Stomach (tissue), 9 donors: ENCODE results near the gene KCNQ1. TPM values are rescaled to one million over a fixed set of nuclear protein-coding genes. Genes with fewer than 3 reads are reported as not detected.
A peak's percentile ranks its signal among the peaks of the same experiment; 100 is the strongest.

Source experiments
- DNase-seq, 2 donors: peaks; one replicate each; pipeline versions ENCODE4 v3.0.0 to v3.0.0-alpha.2; 2013 to 2019
- H3K27ac ChIP-seq, 5 donors: fragments of 200-600 bp in 4 of 5; sonication (generic) in 4 of 5; one replicate each; pipeline ENCODE4 v1.5.1; 2013 to 2019; ENCODE audit warnings: mild to moderate bottlenecking in 1 of 5, moderate library complexity in 1 of 5
- H3K27me3 ChIP-seq, 3 donors: fragments of 200-600 bp; sonication (generic); one replicate each; pipeline ENCODE4 v1.5.1; 2017 to 2019; ENCODE audit warnings: mixed run types in 1 of 3
- H3K36me3 ChIP-seq, 4 donors: fragments of 200-600 bp; sonication (generic); 1 replicate in 3 of 4; 2 replicates in 1 of 4; pipeline ENCODE4 v1.5.1; 2016 to 2019
- H3K4me1 ChIP-seq, 4 donors: fragments of 200-600 bp; sonication (generic); one replicate each; pipeline ENCODE4 v1.5.1; 2016 to 2019
- H3K4me3 ChIP-seq, 4 donors: fragments of 200-600 bp; sonication (generic) in 3 of 4; one replicate each; pipeline ENCODE4 v1.5.1; 2016 to 2019; ENCODE audit warnings: mild to moderate bottlenecking in 1 of 4
- H3K9me3 ChIP-seq, 4 donors: fragments of 200-600 bp; sonication (generic); one replicate each; pipeline ENCODE4 v1.5.1; 2016 to 2019
- EP300 ChIP-seq: sonication (generic); formaldehyde crosslinking; IDR thresholded peaks from one replicate; pipeline ENCODE4 v1.6.1; 2017; ENCODE audit warnings: antibody characterized with exemption
- POLR2A ChIP-seq, 4 donors: fragments of 450-650 bp; IDR thresholded peaks; one replicate each; pipeline ENCODE4 v1.6.1; 2016; ENCODE audit warnings: antibody characterized with exemption in 4 of 4, control low read depth in 2 of 4, mild to moderate bottlenecking in 1 of 4, moderate library complexity in 1 of 4
- POLR2AphosphoS5 ChIP-seq, 3 donors: sonication (generic); formaldehyde crosslinking; IDR thresholded peaks; one replicate each; pipeline ENCODE4 v1.6.1; 2016; ENCODE audit warnings: antibody characterized with exemption in 3 of 3
- WGBS, 5 donors: extraction: QIAGEN DNeasy Blood & Tissue Kit in 3 of 5; methylation state at CpG; one replicate each; pipeline versions ENCODE4 v1.1.5 to v1.1.7; 2013 to 2018; 5-methylcytosine and 5-hydroxymethylcytosine counted together
- intact Hi-C: fragments of 100-400 bp; cut with DNase I; formaldehyde crosslinking; loops from one replicate; pipeline ENCODE4 v1.15.1; 2023; ENCODE audit warnings: low total_unique reads
- polyA plus RNA-seq, 3 donors: library from polyadenylated mRNA; stranded (reverse); fragments of 200-250 nt; gene quantifications; one replicate each; pipeline ENCODE4 v1.2.3, GENCODE V29; 2013
- total RNA-seq, 5 donors: library from RNA; depleted of rRNA; stranded (reverse); fragments of >200 nt; gene quantifications; one replicate each; pipeline versions ENCODE4 v1.1.0 to v1.2.3, GENCODE V29; 2014 to 2016
- TF ChIP-seq, protein P1 (sequence below), 7 experiments: fragments of 450-650 bp in 4 of 7; fragments of 200-600 bp in 3 of 7; sonication (generic) in 3 of 7; IDR thresholded peaks; one replicate each; pipeline ENCODE4 v1.5.1; 2016 to 2019; ENCODE audit warnings: antibody characterized with exemption in 7 of 7, control low read depth in 2 of 7, mild to moderate bottlenecking in 1 of 7
- donor health status: healthy with polysubstance abuse.
- donor health status: Bipolar disorder and iron deficiency.
- donor health status: healthy.

Gene KCNQ1
- total and polyA plus RNA-seq, 8 donors, result 12.1 to 155 (median 49.0) TPM

GRCh38 chr11:2886191-2886894 lies 441.5 kb downstream of the KCNQ1 start:
- Histone ChIP-seq H3K36me3 (no peaks in the 10 kb centered on the region), H3K9me3 (no peaks in the 10 kb centered on the region), H3K4me3 (peak overlapping the region; percentile 86 to 90 (median 86)), H3K27me3 (peaks cover 0 to 19% (median 3%) of the 10 kb centered on the region in 3 donors), H3K27ac (peak overlapping the region; percentile 65 to 92 (median 77)), H3K4me1 (peaks cover 15 to 73% (median 64%) of the 10 kb centered on the region in 4 donors)
- DNase-seq, result peak in 1 of 2 donors; percentile 89
- TF ChIP-seq EP300 (no peak), POLR2A (IDR thresholded peaks at IDR 0.05) (no peak), POLR2AphosphoS5 (IDR thresholded peaks at IDR 0.05) (no peak)
- TF ChIP-seq, protein P1, sequence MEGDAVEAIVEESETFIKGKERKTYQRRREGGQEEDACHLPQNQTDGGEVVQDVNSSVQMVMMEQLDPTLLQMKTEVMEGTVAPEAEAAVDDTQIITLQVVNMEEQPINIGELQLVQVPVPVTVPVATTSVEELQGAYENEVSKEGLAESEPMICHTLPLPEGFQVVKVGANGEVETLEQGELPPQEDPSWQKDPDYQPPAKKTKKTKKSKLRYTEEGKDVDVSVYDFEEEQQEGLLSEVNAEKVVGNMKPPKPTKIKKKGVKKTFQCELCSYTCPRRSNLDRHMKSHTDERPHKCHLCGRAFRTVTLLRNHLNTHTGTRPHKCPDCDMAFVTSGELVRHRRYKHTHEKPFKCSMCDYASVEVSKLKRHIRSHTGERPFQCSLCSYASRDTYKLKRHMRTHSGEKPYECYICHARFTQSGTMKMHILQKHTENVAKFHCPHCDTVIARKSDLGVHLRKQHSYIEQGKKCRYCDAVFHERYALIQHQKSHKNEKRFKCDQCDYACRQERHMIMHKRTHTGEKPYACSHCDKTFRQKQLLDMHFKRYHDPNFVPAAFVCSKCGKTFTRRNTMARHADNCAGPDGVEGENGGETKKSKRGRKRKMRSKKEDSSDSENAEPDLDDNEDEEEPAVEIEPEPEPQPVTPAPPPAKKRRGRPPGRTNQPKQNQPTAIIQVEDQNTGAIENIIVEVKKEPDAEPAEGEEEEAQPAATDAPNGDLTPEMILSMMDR (IDR thresholded peaks at IDR 0.05), result no peak
- intact Hi-C loops, result loop anchor here (2.0 to 10.0 kb wide), 3 partner anchors 352 to 582 kb away; partner anchors contain the start of genes C11orf21 and TSPAN32
- 17 to 44% (median 18%) methylated on average over 13 to 49 of the region's 49 CpGs for WGBS, 5 donors

DNA sequence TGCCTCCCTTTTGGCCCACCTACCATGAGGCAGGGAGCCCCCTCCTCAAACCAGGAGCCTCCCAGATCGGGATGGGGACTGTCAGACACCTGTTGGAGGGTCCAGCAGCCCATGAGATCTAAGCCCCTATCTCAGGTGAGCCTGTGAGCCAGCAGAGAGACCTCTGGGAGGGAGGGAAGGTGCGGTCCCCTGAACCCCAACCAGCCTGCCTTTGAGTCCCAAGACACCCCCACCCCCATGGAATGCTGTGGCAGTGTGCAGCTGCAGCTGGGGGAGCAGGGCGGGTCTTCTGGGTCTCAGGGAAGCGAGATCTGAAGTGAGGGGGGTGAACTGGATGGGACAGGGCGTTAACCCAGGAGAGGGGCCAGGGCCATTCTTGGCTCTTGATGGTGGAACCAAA lies 442.1 kb downstream of the KCNQ1 start:
- H3K4me3 ChIP-seq, result no peak overlapping the region
- TF ChIP-seq, protein P1 (IDR thresholded peaks at IDR 0.05), result no peak
- TF ChIP-seq EP300 (no peak), POLR2A (IDR thresholded peaks at IDR 0.05) (no peak), POLR2AphosphoS5 (IDR thresholded peaks at IDR 0.05) (no peak)
- H3K27ac ChIP-seq, result peak overlapping the region in 3 of 5 donors; percentile 65 to 92 (median 77)
- peaks cover 21 to 76% (median 68%) of the 10 kb centered on the region in 4 donors for H3K4me1 ChIP-seq
- H3K36me3 ChIP-seq, result no peaks in the 10 kb centered on the region
- WGBS, 5 donors, result 85 to 92% (median 89%) methylated on average over 4 to 5 of the region's 5 CpGs
- H3K9me3 ChIP-seq, result no peaks in the 10 kb centered on the region
- peaks cover 0 to 19% (median 3%) of the 10 kb centered on the region in 3 donors for H3K27me3 ChIP-seq
- intact Hi-C loops, result loop anchor here (2.0 to 10.0 kb wide), 3 partner anchors 352 to 582 kb away; partner anchors contain the start of genes C11orf21 and TSPAN32
- DNase-seq, result no peak

GRCh38 chr11:2887515-2888195 lies 442.8 kb downstream of the KCNQ1 start:
- DNase-seq, result no peak
- H3K9me3 ChIP-seq, result no peaks in the 10 kb centered on the region
- H3K36me3 ChIP-seq, result no peaks in the 10 kb centered on the region
- TF ChIP-seq POLR2AphosphoS5 (IDR thresholded peaks at IDR 0.05) (no peak), POLR2A (IDR thresholded peaks at IDR 0.05) (no peak), EP300 (no peak)
- TF ChIP-seq, protein P1 (IDR thresholded peaks at IDR 0.05), result no peak
- H3K27ac ChIP-seq, result peak overlapping the region in 3 of 5 donors; percentile 1 to 92 (median 77)
- WGBS, 5 donors, result 67 to 74% (median 72%) methylated on average over 11 of the region's 11 CpGs
- H3K4me1 ChIP-seq, result peaks cover 28 to 76% (median 69%) of the 10 kb centered on the region in 4 donors
- peaks cover 0 to 17% (median 3%) of the 10 kb centered on the region in 3 donors for H3K27me3 ChIP-seq
- intact Hi-C loops, result loop anchor here (2.0 to 10.0 kb wide), 3 partner anchors 353 to 583 kb away; partner anchors contain the start of genes C11orf21 and TSPAN32
- no peak overlapping the region for H3K4me3 ChIP-seq

GRCh38 chr11:2888266-2888968 lies 443.6 kb downstream of the KCNQ1 start:
- Histone ChIP-seq H3K9me3 (no peaks in the 10 kb centered on the region), H3K4me3 (no peak overlapping the region), H3K4me1 (peaks cover 29 to 74% (median 65%) of the 10 kb centered on the region in 4 donors), H3K27ac (peak overlapping the region in 3 of 5 donors; percentile 1 to 92 (median 77)), H3K27me3 (peaks cover 0 to 11% (median 3%) of the 10 kb centered on the region in 3 donors), H3K36me3 (no peaks in the 10 kb centered on the region)
- intact Hi-C loops, result loop anchor here (5.0 to 10.0 kb wide), 2 partner anchors 461 to 584 kb away; partner anchors contain the start of genes C11orf21 and TSPAN32
- peak in 1 of 3 donors; percentile 63 for TF ChIP-seq POLR2AphosphoS5 (IDR thresholded peaks at IDR 0.05)
- TF ChIP-seq EP300, result no peak
- TF ChIP-seq, protein P1 (IDR thresholded peaks at IDR 0.05), result peak in 6 of 7 experiments; percentile 91 to 98 (median 96)
- no peak for TF ChIP-seq POLR2A (IDR thresholded peaks at IDR 0.05)
- WGBS, 5 donors, result 25 to 34% (median 32%) methylated on average over 25 of the region's 25 CpGs
- DNase-seq, result peak; percentile 96
